Upper lobe of right lung (tissue), 1 donor: ENCODE data around the gene MTF1. TPM values are rescaled to one million over a fixed set of nuclear protein-coding genes. Genes with fewer than 3 reads are reported as not detected.
A peak's percentile ranks its signal among the peaks of the same experiment; 100 is the strongest.

Source experiments
- ATAC-seq: fragments of 200-7000 bp; cut with Tn5 transposase; one replicate; pipeline ENCODE4 v1.9.1; 2020; ENCODE audit warnings: mild to moderate bottlenecking, moderate library complexity
- DNase-seq: peaks from one replicate; pipeline ENCODE4 v3.0.0-alpha.2; 2020
- H3K27ac ChIP-seq: fragments of 200-600 bp; one replicate; pipeline ENCODE4 v1.8.0; 2022
- H3K27me3 ChIP-seq: fragments of 200-600 bp; one replicate; pipeline ENCODE4 v1.8.0; 2022; ENCODE audit warnings: mild to moderate bottlenecking
- H3K36me3 ChIP-seq: fragments of 200-600 bp; one replicate; pipeline ENCODE4 v1.8.0; 2022
- H3K4me1 ChIP-seq: fragments of 200-600 bp; one replicate; pipeline ENCODE4 v1.8.0; 2022
- H3K4me3 ChIP-seq: fragments of 200-600 bp; one replicate; pipeline ENCODE4 v1.8.0; 2022; ENCODE audit warnings: mild to moderate bottlenecking
- H3K9me3 ChIP-seq: fragments of 200-600 bp; one replicate; pipeline ENCODE4 v1.8.0; 2022
- CTCF ChIP-seq: fragments of 200-600 bp; IDR thresholded peaks from one replicate; pipeline ENCODE4 v1.8.0; 2022; ENCODE audit warnings: antibody characterized with exemption
- intact Hi-C: fragments of 100-400 bp; cut with DNase I; formaldehyde crosslinking; loops from one replicate; pipeline ENCODE4 v1.11.0; 2022
- total RNA-seq: library from RNA; stranded (reverse); fragmentation: NEBNext Ultra II Directional; extraction: Animal tissue kit (Norgen Biotek cat#: 25700); gene quantifications from one replicate; pipeline ENCODE4 v1.2.1, GENCODE V29; 2021
- donor health status: DM: no; HTN: yes; CAD: no; lungs with severe emphysema.

The MTF1 gene
- total RNA-seq, 1 donor from 2014 or later, result 26.3 TPM

DNA sequence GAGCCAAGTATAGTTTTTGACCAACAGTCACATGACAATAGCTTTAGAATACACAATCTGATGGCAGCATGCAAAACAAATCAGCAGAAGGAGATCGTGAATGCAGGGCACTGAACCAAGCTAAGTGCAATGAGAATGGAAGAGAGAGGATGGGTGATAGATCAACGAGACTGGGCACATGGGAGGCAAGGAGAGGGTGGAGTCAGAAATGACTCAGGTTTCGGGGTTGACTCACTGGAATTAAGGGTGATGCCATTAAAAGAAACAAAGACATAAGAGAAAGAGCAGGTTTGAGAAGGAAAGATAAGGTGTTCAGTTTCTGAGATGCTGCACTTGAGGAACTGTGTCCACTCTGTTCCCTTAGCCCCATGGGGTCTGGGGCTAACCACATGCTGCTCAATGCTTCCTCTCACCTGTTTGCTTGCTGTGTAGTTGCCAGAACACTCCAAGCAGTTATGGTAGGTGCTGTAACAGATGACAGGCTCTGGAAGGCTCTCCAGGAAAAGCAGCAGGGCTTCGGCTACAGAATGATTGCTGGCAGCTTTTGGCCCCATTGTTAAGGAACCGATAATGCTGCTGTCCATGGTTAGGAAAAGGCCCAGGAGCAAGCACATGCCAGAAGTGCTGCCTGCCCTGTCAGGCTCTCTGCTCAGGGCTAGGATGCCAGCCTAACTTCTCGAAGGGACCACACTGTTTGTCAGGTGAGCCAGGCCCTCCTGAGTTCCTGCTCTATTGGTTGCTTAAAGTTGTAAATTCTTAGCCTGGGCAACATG lies 6.1 kb upstream of the MTF1 start:
- H3K27ac ChIP-seq, result no peak overlapping the region
- peaks cover 91% of the 10 kb centered on the region for H3K36me3 ChIP-seq
- no peak for ATAC-seq
- H3K4me3 ChIP-seq, result no peak overlapping the region
- no peak for DNase-seq
- no peaks in the 10 kb centered on the region for H3K27me3 ChIP-seq
- intact Hi-C loops, result no loop called here
- TF ChIP-seq CTCF, result no peak
- peaks cover under 1% of the 10 kb centered on the region for H3K4me1 ChIP-seq
- no peaks in the 10 kb centered on the region for H3K9me3 ChIP-seq

DNA sequence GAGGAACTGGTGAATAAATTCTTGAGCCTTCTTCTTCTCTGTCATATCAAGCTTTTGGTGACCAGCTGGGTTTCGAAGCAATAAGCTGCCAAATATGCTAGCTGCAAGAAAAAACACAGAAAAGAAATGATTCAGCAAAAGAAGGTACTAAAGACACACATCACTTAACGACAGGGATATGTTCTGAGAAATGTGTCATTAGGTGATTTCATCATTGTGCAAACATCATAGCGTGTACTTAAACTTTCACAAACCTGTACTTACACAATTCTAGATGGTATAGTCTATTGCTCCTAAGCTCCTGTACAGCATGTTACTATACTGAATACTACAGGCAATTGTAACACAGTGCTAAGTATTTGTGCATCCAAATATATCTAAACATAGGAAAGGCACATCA lies 2.9 kb upstream of the MTF1 start:
- Histone ChIP-seq H3K4me3 (no peak overlapping the region), H3K27me3 (no peaks in the 10 kb centered on the region), H3K27ac (no peak overlapping the region), H3K9me3 (no peaks in the 10 kb centered on the region), H3K4me1 (peaks cover 21% of the 10 kb centered on the region), H3K36me3 (peaks cover 60% of the 10 kb centered on the region)
- intact Hi-C loops, result no loop called here
- no peak for TF ChIP-seq CTCF
- ATAC-seq, result no peak
- no peak for DNase-seq

DNA sequence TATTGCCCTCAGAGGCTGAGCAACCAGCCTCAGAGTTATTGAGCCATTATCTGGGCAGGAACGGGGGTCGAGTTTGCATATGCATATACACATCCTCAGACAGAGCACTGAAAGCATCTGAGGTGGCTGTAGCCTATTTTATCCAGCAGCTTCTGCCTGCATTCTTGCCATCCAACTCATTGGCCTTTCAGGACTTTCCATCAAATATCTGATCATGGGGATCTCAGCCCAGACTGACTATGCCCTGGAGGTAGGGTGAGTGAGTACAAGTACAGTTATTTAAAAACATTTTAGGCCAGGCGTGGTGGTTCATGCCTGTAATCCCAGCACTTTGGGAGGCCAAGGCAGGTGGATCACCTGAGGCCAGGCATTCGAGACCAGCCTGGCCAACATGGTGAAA lies 1.8 kb upstream of the MTF1 start:
- no peaks in the 10 kb centered on the region for H3K9me3 ChIP-seq
- peaks cover 28% of the 10 kb centered on the region for H3K4me1 ChIP-seq
- H3K27ac ChIP-seq, result no peak overlapping the region
- no peaks in the 10 kb centered on the region for H3K27me3 ChIP-seq
- DNase-seq (no peak), ATAC-seq (no peak)
- intact Hi-C loops, result no loop called here
- no peak for TF ChIP-seq CTCF
- H3K36me3 ChIP-seq, result peaks cover 60% of the 10 kb centered on the region
- H3K4me3 ChIP-seq, result no peak overlapping the region

DNA sequence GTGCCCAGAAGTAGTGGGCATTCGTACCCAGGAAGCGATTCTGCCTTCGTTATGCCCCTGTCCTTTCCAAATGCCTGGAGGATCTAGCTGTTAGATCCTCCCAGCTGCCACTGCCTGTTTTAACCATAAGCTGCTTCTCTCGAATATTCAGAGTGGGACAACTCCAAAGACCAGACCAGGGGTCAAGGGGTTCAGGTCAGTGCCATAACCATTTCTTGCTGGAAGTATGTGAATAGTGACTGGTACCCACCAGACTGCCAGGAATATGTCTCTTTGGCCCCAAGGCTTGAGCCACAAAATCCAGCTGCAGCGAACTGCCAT lies 914 bp upstream of the MTF1 start:
- Histone ChIP-seq H3K36me3 (peaks cover 58% of the 10 kb centered on the region), H3K27me3 (no peaks in the 10 kb centered on the region), H3K27ac (peak overlapping the region; percentile 95), H3K4me1 (peaks cover 36% of the 10 kb centered on the region), H3K9me3 (no peaks in the 10 kb centered on the region), H3K4me3 (peak overlapping the region; percentile 92)
- ATAC-seq (no peak), DNase-seq (no peak)
- intact Hi-C loops, result no loop called here
- peak; percentile 4 for TF ChIP-seq CTCF

DNA sequence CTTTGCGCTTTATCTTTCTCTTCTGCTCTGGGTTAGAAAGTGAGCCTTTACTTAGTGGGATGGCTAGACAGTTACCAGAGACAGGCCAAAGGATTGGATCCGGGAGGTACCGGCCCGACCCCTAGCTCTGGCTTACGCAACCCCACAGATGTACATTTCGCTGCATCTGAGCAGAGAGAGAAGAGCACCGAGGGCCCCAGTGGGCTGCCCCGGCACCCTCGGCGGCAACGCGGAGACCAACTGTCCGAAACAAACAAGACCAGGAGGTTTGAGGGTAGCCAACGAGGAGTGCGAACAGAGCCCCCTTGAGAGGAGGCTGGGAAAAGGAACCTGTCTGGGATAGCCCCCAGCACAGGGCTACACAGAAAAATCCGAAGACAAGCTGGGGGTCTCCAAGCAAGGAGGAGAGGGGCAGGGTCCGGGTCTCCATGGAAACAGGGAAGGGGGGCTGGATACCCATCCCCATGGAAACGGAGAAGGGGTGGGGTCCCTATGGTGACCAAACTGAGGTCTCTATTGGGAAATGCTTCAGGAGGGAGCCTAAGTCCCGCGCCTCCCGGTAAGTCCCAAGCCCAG lies 373 bp downstream of the MTF1 start:
- peaks cover 43% of the 10 kb centered on the region for H3K4me1 ChIP-seq
- H3K27me3 ChIP-seq, result no peaks in the 10 kb centered on the region
- H3K36me3 ChIP-seq, result peaks cover 56% of the 10 kb centered on the region
- intact Hi-C loops, result no loop called here
- peak overlapping the region; percentile 95 for H3K27ac ChIP-seq
- no peak for TF ChIP-seq CTCF
- ATAC-seq, result peak; percentile 9
- peak overlapping the region; percentile 92 for H3K4me3 ChIP-seq
- DNase-seq, result no peak
- no peaks in the 10 kb centered on the region for H3K9me3 ChIP-seq
